ENCODE measurements around the gene PPFIBP1. TPM values are rescaled to one million over a fixed set of nuclear protein-coding genes. Genes with fewer than 3 reads are reported as not detected.

PPFIBP1 gene
- total and polyA plus RNA-seq, 2 of the 13 experiments (the other 11 are each of a cell fraction or from before 2014, with no cell fraction given): 16.2 to 21.8 TPM

DNA sequence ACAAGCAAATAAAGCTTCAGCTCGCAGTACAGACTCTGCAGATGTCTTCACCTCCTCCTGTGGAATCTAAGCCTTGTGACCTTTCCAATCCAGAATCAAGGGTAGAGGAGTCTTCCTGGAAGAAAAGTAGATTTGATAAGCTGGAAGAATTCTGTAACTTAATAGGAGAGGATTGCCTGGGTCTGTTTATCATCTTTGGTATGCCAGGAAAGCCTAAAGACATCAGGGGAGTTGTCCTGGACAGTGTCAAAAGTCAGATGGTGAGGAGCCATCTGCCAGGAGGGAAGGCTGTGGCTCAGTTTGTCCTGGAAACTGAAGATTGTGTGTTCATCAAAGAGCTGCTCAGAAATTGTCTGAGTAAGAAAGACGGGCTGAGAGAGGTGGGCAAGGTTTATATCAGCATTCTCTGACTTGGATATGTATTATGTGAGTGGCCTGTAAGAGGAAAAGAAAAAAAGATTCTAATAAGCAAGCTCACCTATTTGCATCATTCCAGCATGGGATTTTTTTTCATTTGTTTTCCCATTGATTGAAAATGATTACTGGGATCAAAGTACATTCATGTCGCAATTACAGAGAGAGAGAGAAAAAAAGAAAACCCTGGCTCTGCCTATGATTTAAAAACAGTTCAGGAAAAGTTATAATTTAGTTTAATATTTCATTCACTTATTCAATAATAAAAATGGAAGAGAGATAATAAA, 173.0 kb downstream of the PPFIBP1 start (continued):
- TF ChIP-seq, protein P1, sequence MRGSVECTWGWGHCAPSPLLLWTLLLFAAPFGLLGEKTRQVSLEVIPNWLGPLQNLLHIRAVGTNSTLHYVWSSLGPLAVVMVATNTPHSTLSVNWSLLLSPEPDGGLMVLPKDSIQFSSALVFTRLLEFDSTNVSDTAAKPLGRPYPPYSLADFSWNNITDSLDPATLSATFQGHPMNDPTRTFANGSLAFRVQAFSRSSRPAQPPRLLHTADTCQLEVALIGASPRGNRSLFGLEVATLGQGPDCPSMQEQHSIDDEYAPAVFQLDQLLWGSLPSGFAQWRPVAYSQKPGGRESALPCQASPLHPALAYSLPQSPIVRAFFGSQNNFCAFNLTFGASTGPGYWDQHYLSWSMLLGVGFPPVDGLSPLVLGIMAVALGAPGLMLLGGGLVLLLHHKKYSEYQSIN (CRISPR knock-in tag; IDR thresholded peaks at IDR 0.05; ENCODE audit: borderline replicate concordance): no peak
- TF ChIP-seq SAP130 (CRISPR knock-in tag; IDR thresholded peaks at IDR 0.05; ENCODE audit: low read depth): peak; percentile 29; the same call in 1 of the 2 replicates
- TF ChIP-seq RXRB (CRISPR knock-in tag; IDR thresholded peaks at IDR 0.05; ENCODE audit: borderline replicate concordance): no peak
- TF ChIP-seq ONECUT2 (CRISPR knock-in tag; IDR thresholded peaks at IDR 0.05): peak; percentile 66
- no peak for TF ChIP-seq ZBTB8A (CRISPR knock-in tag; IDR thresholded peaks at IDR 0.05; ENCODE audit: borderline replicate concordance, low read depth)
- peak; percentile 36; the same call in 1 of the 2 replicates for TF ChIP-seq FOXJ3 (CRISPR knock-in tag; IDR thresholded peaks at IDR 0.05; ENCODE audit: borderline replicate concordance)
- no peak for TF ChIP-seq ZBTB1 (CRISPR knock-in tag; IDR thresholded peaks at IDR 0.05; ENCODE audit: borderline replicate concordance)

DNA sequence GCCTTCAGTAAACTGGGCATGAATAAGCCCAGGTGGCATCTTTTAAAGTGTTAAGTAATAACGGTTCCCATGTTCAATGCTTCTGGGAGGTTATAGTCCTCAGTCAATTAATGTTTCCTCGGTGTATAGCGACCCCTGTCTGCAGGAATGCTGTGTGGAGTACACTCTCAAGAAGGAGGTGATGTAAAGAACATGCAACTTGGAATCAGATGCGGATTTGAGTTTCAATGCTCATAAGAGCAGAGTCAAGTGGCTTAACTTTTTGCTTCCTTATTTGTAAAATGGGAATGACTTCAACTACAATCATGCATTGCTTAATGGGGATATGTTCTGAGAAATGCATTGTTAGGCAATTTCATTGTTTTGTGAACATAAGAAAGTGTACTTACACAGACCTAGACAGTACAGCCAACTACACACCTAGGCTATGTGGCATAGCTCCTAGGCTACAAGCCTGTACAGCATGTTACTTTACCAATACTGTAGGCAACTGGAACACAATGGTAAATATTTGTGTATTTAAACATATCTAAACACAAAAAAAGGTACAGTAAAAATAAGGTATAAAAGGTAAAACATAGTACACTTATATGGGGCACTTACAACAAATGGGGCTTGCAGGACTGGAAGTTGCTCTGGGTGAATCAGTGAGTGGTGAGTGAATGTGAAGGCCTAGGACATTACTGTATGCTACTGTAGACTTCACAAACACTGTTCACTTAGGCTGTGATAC, 179.9 kb downstream of the PPFIBP1 start:
- H3K36me3 ChIP-seq (replicated peaks in 1 of 2; ENCODE audit: control insufficient read depth in 1 of 2, insufficient read depth in 2 of 2, low read length in 2 of 2): no peaks in the 10 kb centered on the region
- DNase-seq (ENCODE audit: low spot score): peak; percentile 75
- ATAC-seq: peak; percentile 75
- H3K4me1 ChIP-seq (ENCODE audit: insufficient read depth, low read length): peaks cover 29% of the 10 kb centered on the region
- FAIRE-seq: peak; percentile 90
- H3K4me3 ChIP-seq (replicated peaks in 1 of 3; ENCODE audit: insufficient read depth in 1 of 3, low read depth in 2 of 3, low read length in 3 of 3): no peak overlapping the region
- H3K27me3 ChIP-seq (ENCODE audit: control insufficient read depth in 1 of 2, insufficient read depth in 2 of 2, low read length in 2 of 2): 0 out of 5 replicates have a peak, but pooled peaks cover 0 to 3% of the 10 kb centered on the region in 2 experiments
- POLR2A ChIA-PET: no interaction called here
- H2AFZ ChIP-seq (ENCODE audit: low read length): no peak overlapping the region
- BruUV-seq (replicated peaks): no TSS peak
- in situ Hi-C loops (cut with HindIII; ENCODE audit: extremely low pct_ligation_motif_present, low pct_unique_long_range_greater_than_20kb): no loop called here
- H3K4me2 ChIP-seq (ENCODE audit: low read depth, low read length): 0 out of 2 replicates have a peak overlapping the region, but pooled peaks have one; percentile 3
- H3K27ac ChIP-seq (ENCODE audit: extremely low read length, insufficient read depth, low read length): no peak overlapping the region
- no peak overlapping the region for H3K9ac ChIP-seq (ENCODE audit: insufficient read depth, low read depth, low read length)
- no peaks in the 10 kb centered on the region for H4K20me1 ChIP-seq (ENCODE audit: insufficient read depth, low read length)
- no peaks in the 10 kb centered on the region for H3K9me3 ChIP-seq (ENCODE audit: low read length)
- 3% methylated on average over 4 of the region's 4 CpGs for WGBS (ENCODE audit: low lambda C conversion rate)
- intact Hi-C loops (cut with micrococcal nuclease; ENCODE audit: unreplicated experiment): loop anchor here (1.0 to 10.0 kb wide), 5 partner anchors 52 to 279 kb away; partner anchors contain the start of gene PPFIBP1
- no peaks in the 10 kb centered on the region for H3K79me2 ChIP-seq (ENCODE audit: insufficient read depth, low read length)
- CTCF ChIA-PET (ENCODE audit: low intra/inter-chr PET ratio, low total read pairs): interaction anchor here (0.9 to 2.0 kb wide), 4 partner anchors 28 to 279 kb away, joined by 3 to 14 read pairs (median 4); no protein-coding TSS in a partner anchor
- TF ChIP-seq ZNF563 (CRISPR knock-in tag; IDR thresholded peaks at IDR 0.05): no peak
- TF ChIP-seq ZNF720 (CRISPR knock-in tag; IDR thresholded peaks at IDR 0.05): no peak
- TF ChIP-seq TRIM24 (CRISPR knock-in tag; IDR thresholded peaks at IDR 0.05): no peak
- no peak for TF ChIP-seq MEF2D (CRISPR knock-in tag; IDR thresholded peaks at IDR 0.05)
- no peak for TF ChIP-seq ZNF354B (CRISPR knock-in tag; IDR thresholded peaks at IDR 0.05)
- TF ChIP-seq, protein P2, sequence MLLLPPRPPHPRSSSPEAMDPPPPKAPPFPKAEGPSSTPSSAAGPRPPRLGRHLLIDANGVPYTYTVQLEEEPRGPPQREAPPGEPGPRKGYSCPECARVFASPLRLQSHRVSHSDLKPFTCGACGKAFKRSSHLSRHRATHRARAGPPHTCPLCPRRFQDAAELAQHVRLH (CRISPR knock-in tag; IDR thresholded peaks at IDR 0.05; ENCODE audit: borderline replicate concordance, low read depth): no peak
- no peak for TF ChIP-seq ZNF703 (CRISPR knock-in tag; IDR thresholded peaks at IDR 0.05; ENCODE audit: borderline replicate concordance)
- no peak for TF ChIP-seq RNF2 (conservative IDR thresholded peaks at IDR 0.05; ENCODE audit: low read depth)
- TF ChIP-seq ZFYVE20 (CRISPR knock-in tag; IDR thresholded peaks at IDR 0.05; ENCODE audit: borderline replicate concordance, low read depth): no peak
- TF ChIP-seq, protein P3, sequence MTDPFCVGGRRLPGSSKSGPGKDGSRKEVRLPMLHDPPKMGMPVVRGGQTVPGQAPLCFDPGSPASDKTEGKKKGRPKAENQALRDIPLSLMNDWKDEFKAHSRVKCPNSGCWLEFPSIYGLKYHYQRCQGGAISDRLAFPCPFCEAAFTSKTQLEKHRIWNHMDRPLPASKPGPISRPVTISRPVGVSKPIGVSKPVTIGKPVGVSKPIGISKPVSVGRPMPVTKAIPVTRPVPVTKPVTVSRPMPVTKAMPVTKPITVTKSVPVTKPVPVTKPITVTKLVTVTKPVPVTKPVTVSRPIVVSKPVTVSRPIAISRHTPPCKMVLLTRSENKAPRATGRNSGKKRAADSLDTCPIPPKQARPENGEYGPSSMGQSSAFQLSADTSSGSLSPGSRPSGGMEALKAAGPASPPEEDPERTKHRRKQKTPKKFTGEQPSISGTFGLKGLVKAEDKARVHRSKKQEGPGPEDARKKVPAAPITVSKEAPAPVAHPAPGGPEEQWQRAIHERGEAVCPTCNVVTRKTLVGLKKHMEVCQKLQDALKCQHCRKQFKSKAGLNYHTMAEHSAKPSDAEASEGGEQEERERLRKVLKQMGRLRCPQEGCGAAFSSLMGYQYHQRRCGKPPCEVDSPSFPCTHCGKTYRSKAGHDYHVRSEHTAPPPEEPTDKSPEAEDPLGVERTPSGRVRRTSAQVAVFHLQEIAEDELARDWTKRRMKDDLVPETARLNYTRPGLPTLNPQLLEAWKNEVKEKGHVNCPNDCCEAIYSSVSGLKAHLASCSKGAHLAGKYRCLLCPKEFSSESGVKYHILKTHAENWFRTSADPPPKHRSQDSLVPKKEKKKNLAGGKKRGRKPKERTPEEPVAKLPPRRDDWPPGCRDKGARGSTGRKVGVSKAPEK (CRISPR knock-in tag; IDR thresholded peaks at IDR 0.05; ENCODE audit: borderline replicate concordance): no peak
